ENCODE measurements around the gene NEDD9. TPM values are rescaled to one million over a fixed set of nuclear protein-coding genes. Genes with fewer than 3 reads are reported as not detected.

NEDD9 gene
- total RNA-seq, 1 experiment from 2014 or later: 0.28 TPM

DNA sequence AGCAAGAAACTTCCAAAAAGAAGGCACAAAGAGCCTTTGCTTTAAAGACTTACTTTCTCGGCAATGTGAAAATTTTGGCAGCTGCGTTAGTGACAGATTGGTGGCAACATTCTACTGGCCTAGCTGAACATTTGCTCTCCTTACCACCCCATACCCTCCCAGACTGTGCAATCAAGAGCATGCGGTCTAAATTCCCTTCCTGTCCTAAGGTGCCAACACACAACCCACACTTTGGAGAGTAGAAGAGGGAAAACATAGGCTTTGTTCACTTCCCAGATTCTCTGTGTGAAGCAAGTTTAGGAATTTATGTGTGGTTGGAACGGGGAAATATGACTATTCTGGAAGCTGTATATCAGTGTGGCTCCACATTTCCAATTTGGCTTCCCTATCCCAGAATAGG, 29.8 kb upstream of the NEDD9 start:
- CTCF ChIA-PET: no interaction called here
- ATAC-seq (no peak), DNase-seq (ENCODE audit: low read depth, low spot score) (no peak)
- in situ Hi-C loops (cut with HindIII; ENCODE audit: low pct_unique_long_range_greater_than_20kb, low sequenced_read_pairs): no loop called here
- intact Hi-C loops (cut with micrococcal nuclease; ENCODE audit: unreplicated experiment): no loop called here
- no TSS peak for BruUV-seq (replicated peaks)
- Histone ChIP-seq H3K36me3 (ENCODE audit: control insufficient read depth, insufficient read depth, low read length) (no peaks in the 10 kb centered on the region), H3K27me3 (ENCODE audit: control insufficient read depth, insufficient read depth, low read length) (no peaks in the 10 kb centered on the region; the same call in 1 of the 2 replicates), H3K27ac (ENCODE audit: low read length) (no peak overlapping the region), H3K4me1 (ENCODE audit: control insufficient read depth, insufficient read depth, low read length) (no peaks in the 10 kb centered on the region), H3K4me3 (ENCODE audit: low read depth in 2 of 2, low read length in 2 of 2) (no peak overlapping the region), H3K9me3 (ENCODE audit: control insufficient read depth, insufficient read depth, low read depth, low read length) (no peaks in the 10 kb centered on the region)
- POLR2A ChIA-PET: no interaction called here
- no peak for TF ChIP-seq TCF7L2 (IDR thresholded peaks at IDR 0.05; ENCODE audit: low read depth, low read length)
- TF ChIP-seq, protein P1, sequence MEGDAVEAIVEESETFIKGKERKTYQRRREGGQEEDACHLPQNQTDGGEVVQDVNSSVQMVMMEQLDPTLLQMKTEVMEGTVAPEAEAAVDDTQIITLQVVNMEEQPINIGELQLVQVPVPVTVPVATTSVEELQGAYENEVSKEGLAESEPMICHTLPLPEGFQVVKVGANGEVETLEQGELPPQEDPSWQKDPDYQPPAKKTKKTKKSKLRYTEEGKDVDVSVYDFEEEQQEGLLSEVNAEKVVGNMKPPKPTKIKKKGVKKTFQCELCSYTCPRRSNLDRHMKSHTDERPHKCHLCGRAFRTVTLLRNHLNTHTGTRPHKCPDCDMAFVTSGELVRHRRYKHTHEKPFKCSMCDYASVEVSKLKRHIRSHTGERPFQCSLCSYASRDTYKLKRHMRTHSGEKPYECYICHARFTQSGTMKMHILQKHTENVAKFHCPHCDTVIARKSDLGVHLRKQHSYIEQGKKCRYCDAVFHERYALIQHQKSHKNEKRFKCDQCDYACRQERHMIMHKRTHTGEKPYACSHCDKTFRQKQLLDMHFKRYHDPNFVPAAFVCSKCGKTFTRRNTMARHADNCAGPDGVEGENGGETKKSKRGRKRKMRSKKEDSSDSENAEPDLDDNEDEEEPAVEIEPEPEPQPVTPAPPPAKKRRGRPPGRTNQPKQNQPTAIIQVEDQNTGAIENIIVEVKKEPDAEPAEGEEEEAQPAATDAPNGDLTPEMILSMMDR (IDR thresholded peaks at IDR 0.05): no peak
- no peak for TF ChIP-seq SIN3A (IDR thresholded peaks at IDR 0.05; ENCODE audit: borderline replicate concordance, insufficient read depth, low read depth, low read length)
- no peak for TF ChIP-seq REST (IDR thresholded peaks at IDR 0.05; ENCODE audit: insufficient read depth in 1 of 2, low read depth in 2 of 2, low read length in 1 of 2)
- TF ChIP-seq POLR2AphosphoS5 (IDR thresholded peaks at IDR 0.05; ENCODE audit: low read depth, low read length): no peak

DNA sequence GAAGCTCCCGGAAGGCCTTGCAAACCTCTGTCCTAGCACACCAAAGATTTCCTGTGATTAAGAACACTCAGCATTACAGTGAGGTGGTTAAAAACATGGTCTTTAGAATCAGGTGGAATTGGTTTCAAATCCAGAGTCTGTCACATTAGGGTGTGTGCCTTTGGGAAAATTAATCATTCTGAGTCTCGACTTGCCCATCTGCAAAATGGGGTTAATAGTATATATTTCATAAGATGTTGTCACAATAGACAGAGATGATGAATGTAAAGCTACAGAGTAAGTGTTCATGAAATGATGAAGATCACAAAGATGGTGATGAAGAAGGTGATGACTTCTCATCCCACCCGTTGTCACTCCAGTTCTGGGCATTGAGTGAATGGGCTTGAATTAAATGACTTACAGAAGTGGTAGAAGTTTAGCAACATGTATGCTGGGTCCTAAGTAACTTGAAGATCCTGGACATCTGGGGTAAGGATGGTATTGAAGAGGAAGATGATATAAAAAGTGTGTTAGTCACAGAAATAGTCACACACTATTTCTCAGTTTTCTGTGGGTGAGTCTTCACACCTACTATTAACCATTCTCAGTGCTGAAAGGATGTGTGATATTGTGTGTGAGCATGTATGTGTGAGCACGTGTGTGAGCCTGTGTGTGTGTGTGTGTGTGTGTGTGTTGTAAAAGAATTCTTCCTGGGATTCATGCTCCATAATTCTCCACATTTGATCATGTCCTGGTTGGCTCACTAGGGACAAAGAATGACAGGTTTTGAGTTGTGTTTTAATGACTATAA, 28.0 kb upstream of the NEDD9 start:
- H3K27ac ChIP-seq (ENCODE audit: low read length): no peak overlapping the region
- ATAC-seq (no peak), DNase-seq (ENCODE audit: low read depth, low spot score) (no peak)
- ChIA-PET CTCF (no interaction called here), POLR2A (no interaction called here)
- no TSS peak for BruUV-seq (replicated peaks)
- no peaks in the 10 kb centered on the region; the same call in 1 of the 2 replicates for H3K27me3 ChIP-seq (ENCODE audit: control insufficient read depth, insufficient read depth, low read length)
- TF ChIP-seq POLR2AphosphoS5 (IDR thresholded peaks at IDR 0.05; ENCODE audit: low read depth, low read length) (no peak), TCF7L2 (IDR thresholded peaks at IDR 0.05; ENCODE audit: low read depth, low read length) (no peak), REST (IDR thresholded peaks at IDR 0.05; ENCODE audit: insufficient read depth in 1 of 2, low read depth in 2 of 2, low read length in 1 of 2) (no peak)
- in situ Hi-C loops (cut with HindIII; ENCODE audit: low pct_unique_long_range_greater_than_20kb, low sequenced_read_pairs): no loop called here
- intact Hi-C loops (cut with micrococcal nuclease; ENCODE audit: unreplicated experiment): no loop called here
- no peaks in the 10 kb centered on the region for H3K36me3 ChIP-seq (ENCODE audit: control insufficient read depth, insufficient read depth, low read length)
- no peaks in the 10 kb centered on the region for H3K9me3 ChIP-seq (ENCODE audit: control insufficient read depth, insufficient read depth, low read depth, low read length)
- H3K4me3 ChIP-seq (ENCODE audit: low read depth in 2 of 2, low read length in 2 of 2): no peak overlapping the region
- H3K4me1 ChIP-seq (ENCODE audit: control insufficient read depth, insufficient read depth, low read length): no peaks in the 10 kb centered on the region
